ENCODE data around the gene EIF4A2.
"Not testable (repeated sequence)": the region's sequence is repeated elsewhere in the genome, so short reads cannot be mapped to it uniquely, and the experiment has no call there.

The EIF4A2 gene

GRCh38 chr3:186821429-186822387, 38.3 kb downstream of the EIF4A2 start:
- peak; percentile 95 for FAIRE-seq

GRCh38 chr3:186822388-186822759, 39.0 kb downstream of the EIF4A2 start:
- not testable (repeated sequence) for FAIRE-seq

- FAIRE-seq = no peak
These were observed 40.0 kb downstream of the EIF4A2 start for GRCh38 chr3:186823386-186823785.

GRCh38 chr3:186824430-186825139, 41.2 kb downstream of the EIF4A2 start:
- no peak for FAIRE-seq

GRCh38 chr3:186825294-186825821, 42.0 kb downstream of the EIF4A2 start:
- FAIRE-seq = no peak

GRCh38 chr3:186825872-186826409, 42.6 kb downstream of the EIF4A2 start:
- no peak for FAIRE-seq

- no peak for FAIRE-seq
These were observed 43.1 kb downstream of the EIF4A2 start for GRCh38 chr3:186826410-186826975.

- FAIRE-seq = no peak
These were observed 43.8 kb downstream of the EIF4A2 start for GRCh38 chr3:186826976-186827857.

- no peak for FAIRE-seq
These were observed 45.0 kb downstream of the EIF4A2 start for GRCh38 chr3:186828340-186828739.

- FAIRE-seq = no peak
These were observed 48.4 kb downstream of the EIF4A2 start for GRCh38 chr3:186831798-186832197.

GRCh38 chr3:186832276-186832675, 48.9 kb downstream of the EIF4A2 start:
- no peak for FAIRE-seq
